Suprapubic skin (tissue), 4 donors: ENCODE data around the gene JOSD1. TPM values are rescaled to one million over a fixed set of nuclear protein-coding genes. Genes with fewer than 3 reads are reported as not detected.

Experiments
- DNase-seq, 2 donors: peaks; one replicate each; pipeline ENCODE4 v3.0.0-alpha.2; 2019; ENCODE audit warnings: low spot score in 2 of 2
- H3K27ac ChIP-seq: fragments of 200-600 bp; sonication (generic); one replicate; pipeline ENCODE4 v1.5.1; 2019
- H3K27me3 ChIP-seq: fragments of 200-600 bp; sonication (generic); one replicate; pipeline ENCODE4 v1.5.1; 2019
- H3K36me3 ChIP-seq: fragments of 200-600 bp; sonication (generic); one replicate; pipeline ENCODE4 v1.5.1; 2019
- H3K4me1 ChIP-seq: fragments of 200-600 bp; sonication (generic); one replicate; pipeline ENCODE4 v1.5.1; 2019
- H3K4me3 ChIP-seq: fragments of 200-600 bp; sonication (generic); one replicate; pipeline ENCODE4 v1.5.1; 2019; ENCODE audit warnings: mild to moderate bottlenecking
- H3K9me3 ChIP-seq: fragments of 200-600 bp; sonication (generic); one replicate; pipeline ENCODE4 v1.5.1; 2019
- CTCF ChIP-seq, 2 donors: fragments of 200-600 bp in 1 of 2; fragments of 450-650 bp in 1 of 2; sonication (generic) in 1 of 2; IDR thresholded peaks; one replicate each; pipeline ENCODE4 v1.5.1; 2016 to 2019; ENCODE audit warnings: antibody characterized with exemption in 2 of 2, mild to moderate bottlenecking in 1 of 2, moderate library complexity in 1 of 2
- EP300 ChIP-seq: sonication (generic); formaldehyde crosslinking; IDR thresholded peaks from one replicate; pipeline ENCODE4 v1.6.1; 2017; ENCODE audit warnings: antibody characterized with exemption
- POLR2A ChIP-seq, 2 donors: fragments of 450-650 bp; IDR thresholded peaks; one replicate each; pipeline ENCODE4 v1.6.1; 2017; ENCODE audit warnings: antibody characterized with exemption in 2 of 2, mild to moderate bottlenecking in 2 of 2, moderate library complexity in 2 of 2
- POLR2AphosphoS5 ChIP-seq, 3 donors: sonication (generic); formaldehyde crosslinking; IDR thresholded peaks; one replicate each; pipeline ENCODE4 v1.6.1; 2017; ENCODE audit warnings: antibody characterized with exemption in 3 of 3
- whole genome bisulfite sequencing: methylation state at CpG from one replicate; pipeline ENCODE4 v1.1.5; 2018; 5-methylcytosine and 5-hydroxymethylcytosine counted together
- total RNA-seq, 4 donors: library from RNA; depleted of rRNA; stranded (reverse); fragments of >200 nt; gene quantifications; one replicate each; pipeline ENCODE4 v1.1.0, GENCODE V29; 2016

The JOSD1 gene
- total RNA-seq, 4 donors from 2014 or later, result 51.4 to 87.4 (median 62.3) TPM

GRCh38 chr22:38656256-38657044, 44.3 kb downstream of the JOSD1 start, which contains the start of the genes CBY1 and FAM227A:
Gene CBY1 (plus strand): TSS chr22:38656638. CDS start chr22:38668055, 11,417 bp downstream.
Gene FAM227A (minus strand): TSS chr22:38656392. CDS start chr22:38650168, 6,224 bp downstream.
- WGBS, result 0% methylated on average over 20 of the region's 66 CpGs
- peak in 1 of 2 donors; percentile 39 for TF ChIP-seq POLR2A (IDR thresholded peaks at IDR 0.05)
- TF ChIP-seq EP300, result no peak
- peak in 2 of 3 donors; percentile 27 to 76 for TF ChIP-seq POLR2AphosphoS5 (IDR thresholded peaks at IDR 0.05)
- Histone ChIP-seq H3K27ac (peak within 1 kb of the TSS; percentile 89), H3K9me3 (no peaks in the 10 kb centered on the region), H3K4me3 (peak within 1 kb of the TSS; percentile 96), H3K36me3 (no peaks in the 10 kb centered on the region), H3K27me3 (no peaks in the 10 kb centered on the region), H3K4me1 (peaks cover 25% of the 10 kb centered on the region)
- peak; percentile 87 to 94 for DNase-seq

GRCh38 chr22:38655519-38656255, 45.1 kb downstream of the JOSD1 start:
- TF ChIP-seq EP300 (no peak), POLR2A (IDR thresholded peaks at IDR 0.05) (no peak)
- H3K4me3 ChIP-seq, result peak overlapping the region; percentile 96

GRCh38 chr22:38653741-38654140, 47.0 kb downstream of the JOSD1 start:
- TF ChIP-seq POLR2A (IDR thresholded peaks at IDR 0.05), result no peak
- TF ChIP-seq EP300, result no peak
- TF ChIP-seq POLR2AphosphoS5 (IDR thresholded peaks at IDR 0.05), result no peak
- TF ChIP-seq CTCF (IDR thresholded peaks at IDR 0.05), result no peak
- H3K27ac ChIP-seq, result no peak overlapping the region
- H3K9me3 ChIP-seq, result no peaks in the 10 kb centered on the region
- no peaks in the 10 kb centered on the region for H3K27me3 ChIP-seq
- H3K36me3 ChIP-seq, result no peaks in the 10 kb centered on the region
- H3K4me3 ChIP-seq, result no peak overlapping the region
- peaks cover 25% of the 10 kb centered on the region for H3K4me1 ChIP-seq
- 95% methylated on average over 8 of the region's 8 CpGs for WGBS
- no peak for DNase-seq

More at GRCh38 chr22:38655519-38656255, 45.1 kb downstream of the JOSD1 start:
- WGBS, result 24% methylated on average over 7 of the region's 22 CpGs
- H3K9me3 ChIP-seq, result no peaks in the 10 kb centered on the region
- DNase-seq, result peak in 1 of 2 donors; percentile 67
- peak overlapping the region; percentile 89 for H3K27ac ChIP-seq
- H3K36me3 ChIP-seq, result no peaks in the 10 kb centered on the region
- no peaks in the 10 kb centered on the region for H3K27me3 ChIP-seq
- peaks cover 25% of the 10 kb centered on the region for H3K4me1 ChIP-seq

GRCh38 chr22:38652859-38653258, 47.9 kb downstream of the JOSD1 start:
- no peak overlapping the region for H3K27ac ChIP-seq
- no peak for DNase-seq
- no peaks in the 10 kb centered on the region for H3K9me3 ChIP-seq

GRCh38 chr22:38649841-38650522, 50.8 kb downstream of the JOSD1 start:
- Histone ChIP-seq H3K4me3 (no peak overlapping the region), H3K27me3 (no peaks in the 10 kb centered on the region), H3K9me3 (no peaks in the 10 kb centered on the region), H3K4me1 (peaks cover 4% of the 10 kb centered on the region), H3K36me3 (no peaks in the 10 kb centered on the region), H3K27ac (no peak overlapping the region)
- TF ChIP-seq EP300 (no peak), POLR2A (IDR thresholded peaks at IDR 0.05) (no peak), CTCF (IDR thresholded peaks at IDR 0.05) (no peak), POLR2AphosphoS5 (IDR thresholded peaks at IDR 0.05) (no peak)
- WGBS, result 86% methylated on average over 5 of the region's 5 CpGs
- DNase-seq, result no peak

More at GRCh38 chr22:38652859-38653258, 47.9 kb downstream of the JOSD1 start:
- H3K27me3 ChIP-seq, result no peaks in the 10 kb centered on the region
- TF ChIP-seq CTCF (IDR thresholded peaks at IDR 0.05), result no peak
- H3K4me1 ChIP-seq, result peaks cover 17% of the 10 kb centered on the region
- no peaks in the 10 kb centered on the region for H3K36me3 ChIP-seq
- no peak overlapping the region for H3K4me3 ChIP-seq
